HG03135 (cell line): Measurements from ENCODE around the gene CCDC102A.

ENCODE experiments used
- ATAC-seq: cut with Tn5 transposase; IDR thresholded peaks from one replicate; pipeline ENCODE4 v1.9.1; 2021; ENCODE audit warnings: mild to moderate bottlenecking, moderate library complexity; ENCODE audit not compliant: unreplicated experiment

Gene CCDC102A

GRCh38 chr16:57525761-57526160 is 10.6 kb downstream of the CCDC102A start:
- ATAC-seq, result no peak

GRCh38 chr16:57522960-57523359 is 13.4 kb downstream of the CCDC102A start:
- no peak for ATAC-seq

DNA sequence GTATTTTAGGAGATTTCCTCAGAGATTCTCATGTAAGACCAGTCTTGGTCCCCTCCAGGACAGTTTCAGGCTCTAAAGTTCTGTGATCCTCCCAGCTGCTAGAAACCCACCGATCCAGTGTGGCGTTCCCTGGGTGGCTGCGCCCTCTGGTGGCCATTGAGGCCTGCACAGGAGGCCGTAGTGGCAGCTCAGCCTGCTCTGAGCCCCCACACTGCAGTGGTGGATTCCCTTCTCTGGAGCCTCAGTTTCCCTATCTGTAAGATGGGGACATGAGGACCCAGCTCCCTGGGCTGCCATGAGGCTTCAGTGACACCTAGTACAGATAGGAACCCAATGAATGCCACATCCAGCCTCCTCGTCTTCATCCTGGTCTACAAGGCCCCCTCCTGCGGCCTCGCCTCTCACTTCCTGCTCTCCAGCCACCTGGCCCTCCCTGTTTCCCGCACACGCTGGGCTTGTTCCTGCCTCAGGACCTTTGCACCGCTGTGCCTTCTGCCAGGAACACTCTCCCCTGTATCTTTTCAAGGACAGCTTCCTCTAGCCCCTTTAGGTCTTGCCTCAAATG is 16.5 kb downstream of the CCDC102A start:
- ATAC-seq, result no peak

- ATAC-seq, result no peak
These were observed 17.4 kb downstream of the CCDC102A start for GRCh38 chr16:57518922-57519321.

GRCh38 chr16:57518520-57518919 is 17.9 kb downstream of the CCDC102A start:
- no peak for ATAC-seq

- no peak for ATAC-seq
These were observed 18.7 kb downstream of the CCDC102A start for GRCh38 chr16:57517397-57518367.

DNA sequence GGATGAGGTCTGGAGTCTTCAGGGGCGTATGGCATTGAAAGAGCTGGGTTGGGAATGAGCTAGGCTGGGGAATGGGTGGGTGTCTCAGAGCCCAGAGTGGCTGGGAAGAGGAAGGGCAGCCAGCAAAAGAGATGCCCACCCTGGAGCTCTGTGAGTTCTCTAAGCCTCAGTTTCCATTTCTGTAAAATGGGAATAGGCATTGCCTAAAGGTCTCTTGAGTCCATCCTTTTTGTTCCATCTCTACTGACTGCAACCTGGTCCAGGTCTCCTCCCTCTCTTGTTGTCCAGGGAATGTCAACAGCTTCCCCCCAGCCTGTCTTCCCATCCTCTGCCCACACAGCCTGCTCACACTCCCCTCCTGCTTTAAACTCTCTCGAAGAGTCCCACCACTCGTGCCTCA is 19.6 kb downstream of the CCDC102A start:
- no peak for ATAC-seq

- no peak for ATAC-seq
These were observed 20.1 kb downstream of the CCDC102A start for GRCh38 chr16:57516176-57516725.

- ATAC-seq, result no peak
These were observed 21.4 kb downstream of the CCDC102A start for GRCh38 chr16:57514791-57515600.

DNA sequence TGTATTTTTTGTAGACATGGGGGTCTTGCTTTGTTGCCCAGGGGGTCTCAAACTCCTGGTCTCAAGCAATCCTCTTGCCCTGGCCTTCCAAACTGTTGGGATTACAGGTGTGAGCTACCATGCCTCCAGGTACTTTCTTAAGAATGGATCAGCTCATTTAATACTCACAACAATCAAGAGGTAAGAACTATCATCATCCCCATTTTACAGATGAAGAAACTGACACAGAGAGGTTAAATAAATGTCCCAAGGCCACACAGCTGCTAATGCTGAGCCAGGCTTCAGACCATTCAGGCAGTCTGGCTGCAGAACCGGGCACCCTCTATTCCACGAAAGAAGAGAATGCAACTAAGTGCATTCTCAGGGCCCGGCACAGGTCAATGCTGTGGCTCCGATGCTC is 22.0 kb downstream of the CCDC102A start:
- no peak for ATAC-seq

GRCh38 chr16:57513371-57514102 is 22.8 kb downstream of the CCDC102A start:
- ATAC-seq, result no peak

DNA sequence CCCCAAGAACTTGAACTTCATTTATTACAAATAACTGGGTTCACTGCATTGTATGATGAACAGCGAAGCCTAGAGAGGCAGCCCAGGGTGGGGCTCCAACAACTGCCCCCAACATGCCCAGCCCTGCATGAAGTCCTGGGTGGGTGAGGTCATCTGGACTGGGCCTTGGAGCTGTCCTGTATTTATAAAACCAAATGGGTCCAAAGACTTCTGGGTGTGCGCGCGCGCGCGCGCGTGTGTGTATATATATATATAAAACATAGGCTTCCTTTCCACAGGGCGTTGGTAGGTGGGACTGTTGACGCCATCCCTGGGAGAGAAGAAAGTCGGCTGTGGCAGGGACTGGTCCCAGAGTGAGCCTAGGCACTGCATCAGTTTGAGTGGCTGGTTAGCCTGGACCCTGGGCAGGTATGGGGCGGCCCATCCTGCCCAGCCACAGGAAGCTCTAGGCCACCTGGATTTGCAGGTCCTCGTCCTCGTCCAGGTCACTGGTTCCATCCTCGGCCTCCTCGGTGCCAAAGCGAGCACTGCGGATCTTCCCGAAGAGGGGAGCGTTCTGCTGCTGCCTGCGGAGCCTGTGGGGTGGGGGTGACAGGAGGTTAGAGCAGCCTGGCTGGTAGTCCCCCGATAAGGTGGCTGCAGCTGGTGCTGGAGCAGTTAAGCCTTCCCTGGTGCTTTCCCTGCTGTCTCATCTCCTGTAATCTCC is 23.9 kb downstream of the CCDC102A start:
- no peak for ATAC-seq

- no peak for ATAC-seq
These were observed 26.1 kb downstream of the CCDC102A start for GRCh38 chr16:57510016-57510871.

- ATAC-seq, result no peak
These were observed 27.0 kb downstream of the CCDC102A start for GRCh38 chr16:57509231-57509923.

GRCh38 chr16:57508035-57508425 is 28.3 kb downstream of the CCDC102A start:
- no peak for ATAC-seq

- ATAC-seq, result no peak
These were observed 29.0 kb downstream of the CCDC102A start for GRCh38 chr16:57507136-57508034.

GRCh38 chr16:57505169-57505568 is 31.2 kb downstream of the CCDC102A start:
- no peak for ATAC-seq
